ENCODE measurements around the gene SPRR2G. TPM values are rescaled to one million over a fixed set of nuclear protein-coding genes. Genes with fewer than 3 reads are reported as not detected.

Gene SPRR2G
- total RNA-seq, 2 donors from 2014 or later = not detected

DNA sequence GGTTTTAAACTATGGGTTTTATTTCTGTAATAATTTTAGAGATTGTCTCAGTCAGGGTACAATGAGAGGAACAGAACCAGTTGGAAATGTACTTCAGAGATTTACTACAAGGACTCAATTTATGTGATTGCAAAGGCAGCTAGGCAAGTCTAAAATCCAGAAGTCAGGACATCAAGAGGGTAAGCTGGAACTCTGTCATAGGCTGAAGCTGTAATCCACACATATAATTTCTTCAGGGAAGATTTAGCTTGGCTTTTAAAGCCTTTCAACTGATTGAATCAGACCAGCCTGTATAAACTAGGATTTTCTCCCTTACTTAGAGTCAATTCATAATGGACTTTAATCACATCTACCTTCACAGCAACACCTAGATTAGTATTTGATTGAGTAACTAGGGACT lies 28.2 kb upstream of the SPRR2G start:
- Mint-ChIP-seq H3K27me3 (ENCODE audit: insufficient read depth) (peaks cover 2% of the 10 kb centered on the region), H3K4me1 (no peaks in the 10 kb centered on the region), H3K27ac (no peak overlapping the region), H3K9me3 (peaks cover 5% of the 10 kb centered on the region), H3K4me3 (no peak overlapping the region), H3K36me3 (ENCODE audit: low read depth) (no peaks in the 10 kb centered on the region)
- TF ChIP-seq, protein P1, sequence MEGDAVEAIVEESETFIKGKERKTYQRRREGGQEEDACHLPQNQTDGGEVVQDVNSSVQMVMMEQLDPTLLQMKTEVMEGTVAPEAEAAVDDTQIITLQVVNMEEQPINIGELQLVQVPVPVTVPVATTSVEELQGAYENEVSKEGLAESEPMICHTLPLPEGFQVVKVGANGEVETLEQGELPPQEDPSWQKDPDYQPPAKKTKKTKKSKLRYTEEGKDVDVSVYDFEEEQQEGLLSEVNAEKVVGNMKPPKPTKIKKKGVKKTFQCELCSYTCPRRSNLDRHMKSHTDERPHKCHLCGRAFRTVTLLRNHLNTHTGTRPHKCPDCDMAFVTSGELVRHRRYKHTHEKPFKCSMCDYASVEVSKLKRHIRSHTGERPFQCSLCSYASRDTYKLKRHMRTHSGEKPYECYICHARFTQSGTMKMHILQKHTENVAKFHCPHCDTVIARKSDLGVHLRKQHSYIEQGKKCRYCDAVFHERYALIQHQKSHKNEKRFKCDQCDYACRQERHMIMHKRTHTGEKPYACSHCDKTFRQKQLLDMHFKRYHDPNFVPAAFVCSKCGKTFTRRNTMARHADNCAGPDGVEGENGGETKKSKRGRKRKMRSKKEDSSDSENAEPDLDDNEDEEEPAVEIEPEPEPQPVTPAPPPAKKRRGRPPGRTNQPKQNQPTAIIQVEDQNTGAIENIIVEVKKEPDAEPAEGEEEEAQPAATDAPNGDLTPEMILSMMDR (conservative IDR thresholded peaks at IDR 0.05) = no peak
- DNase-seq = no peak
- Histone ChIP-seq H3K4me1 (ENCODE audit: control insufficient read depth, insufficient read depth, low read length) (no peaks in the 10 kb centered on the region), H3K4me3 (ENCODE audit: low read length) (no peak overlapping the region), H3K9me3 (ENCODE audit: control insufficient read depth, low read length) (no peaks in the 10 kb centered on the region), H3K36me3 (ENCODE audit: control insufficient read depth, insufficient read depth, low read length) (no peaks in the 10 kb centered on the region), H3K9ac (ENCODE audit: extremely low read depth, low read length, poor library complexity, severe bottlenecking) (no peak overlapping the region), H3K27ac (ENCODE audit: low read depth, low read length) (no peak overlapping the region), H3K27me3 (ENCODE audit: control insufficient read depth, insufficient read depth, low read length, poor library complexity, severe bottlenecking) (no peaks in the 10 kb centered on the region)

DNA sequence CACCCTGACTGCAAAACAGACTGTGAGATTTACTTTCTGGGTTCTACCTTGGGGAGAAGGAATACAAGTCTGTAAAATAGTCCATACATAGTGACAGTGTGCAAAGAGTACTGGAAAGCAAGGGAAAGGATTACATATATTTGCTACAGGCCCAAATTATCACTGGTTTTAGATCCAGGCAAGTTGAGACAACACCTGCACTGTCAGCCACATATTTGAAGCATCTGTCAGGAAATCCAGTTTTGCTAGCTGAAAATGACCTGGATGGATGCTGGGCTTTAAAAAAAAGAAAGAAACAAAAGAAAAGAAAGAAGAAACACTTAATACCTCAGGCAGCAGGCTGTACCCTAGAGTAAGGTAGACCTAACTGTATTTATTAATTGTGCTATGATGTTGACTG lies 23.9 kb upstream of the SPRR2G start:
- Histone ChIP-seq H3K27ac (ENCODE audit: low read depth, low read length) (no peak overlapping the region), H3K9ac (ENCODE audit: extremely low read depth, low read length, poor library complexity, severe bottlenecking) (no peak overlapping the region), H3K4me1 (ENCODE audit: control insufficient read depth, insufficient read depth, low read length) (no peaks in the 10 kb centered on the region), H3K4me3 (ENCODE audit: low read length) (no peak overlapping the region), H3K27me3 (ENCODE audit: control insufficient read depth, insufficient read depth, low read length, poor library complexity, severe bottlenecking) (no peaks in the 10 kb centered on the region), H3K36me3 (ENCODE audit: control insufficient read depth, insufficient read depth, low read length) (no peaks in the 10 kb centered on the region), H3K9me3 (ENCODE audit: control insufficient read depth, low read length) (no peaks in the 10 kb centered on the region)
- peaks cover 2% of the 10 kb centered on the region for H3K27me3 Mint-ChIP-seq (ENCODE audit: insufficient read depth)
- no peaks in the 10 kb centered on the region for H3K36me3 Mint-ChIP-seq (ENCODE audit: low read depth)
- TF ChIP-seq, protein P1 (conservative IDR thresholded peaks at IDR 0.05) = no peak
- H3K4me1 Mint-ChIP-seq = no peaks in the 10 kb centered on the region
- DNase-seq = no peak
- H3K27ac Mint-ChIP-seq = no peak overlapping the region
- H3K4me3 Mint-ChIP-seq = no peak overlapping the region
- no peaks in the 10 kb centered on the region for H3K9me3 Mint-ChIP-seq

DNA sequence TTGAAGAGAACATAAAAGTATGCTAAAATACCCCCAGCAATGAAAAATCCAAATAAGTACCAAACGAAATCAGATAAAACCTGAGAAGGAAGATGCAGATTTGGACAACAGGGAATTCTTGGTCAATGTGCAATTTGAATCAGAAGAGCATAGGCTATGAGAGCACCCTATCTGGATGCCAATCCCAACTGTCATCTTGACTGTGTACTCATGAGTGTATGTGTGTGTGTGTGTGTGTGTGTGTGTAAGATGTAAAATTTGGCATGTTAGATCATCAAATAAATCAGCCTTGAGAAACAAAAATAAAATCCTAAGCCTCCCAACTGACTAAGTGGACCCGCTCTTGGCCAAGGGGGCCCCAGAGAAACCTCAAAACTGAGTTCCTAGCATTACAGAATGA lies 18.0 kb upstream of the SPRR2G start:
- no peaks in the 10 kb centered on the region for H3K9me3 ChIP-seq (ENCODE audit: control insufficient read depth, low read length)
- Mint-ChIP-seq H3K4me1 (no peaks in the 10 kb centered on the region), H3K9me3 (peaks cover 4% of the 10 kb centered on the region), H3K36me3 (ENCODE audit: low read depth) (no peaks in the 10 kb centered on the region), H3K4me3 (no peak overlapping the region), H3K27me3 (ENCODE audit: insufficient read depth) (peaks cover 5% of the 10 kb centered on the region), H3K27ac (no peak overlapping the region)
- WGBS, 2 experiments (ENCODE audit: insufficient coverage in 1 of 2, insufficient read length in 1 of 2) = 76 to 88% methylated on average over 1 to 2 of the region's 2 CpGs
- H3K36me3 ChIP-seq (ENCODE audit: control insufficient read depth, insufficient read depth, low read length) = no peaks in the 10 kb centered on the region
- no peak overlapping the region for H3K27ac ChIP-seq (ENCODE audit: low read depth, low read length)
- H3K4me1 ChIP-seq (ENCODE audit: control insufficient read depth, insufficient read depth, low read length) = no peaks in the 10 kb centered on the region
- H3K27me3 ChIP-seq (ENCODE audit: control insufficient read depth, insufficient read depth, low read length, poor library complexity, severe bottlenecking) = no peaks in the 10 kb centered on the region
- no peak for DNase-seq
- H3K4me3 ChIP-seq (ENCODE audit: low read length) = no peak overlapping the region
- TF ChIP-seq, protein P1 (conservative IDR thresholded peaks at IDR 0.05) = no peak
- no peak overlapping the region for H3K9ac ChIP-seq (ENCODE audit: extremely low read depth, low read length, poor library complexity, severe bottlenecking)

Measured in endodermal cell (in vitro differentiated cells).